ENCODE results near the gene ACTL10.
"Not testable (repeated sequence)": the region's sequence is repeated elsewhere in the genome, so short reads cannot be mapped to it uniquely, and the experiment has no call there.

The ACTL10 gene

DNA sequence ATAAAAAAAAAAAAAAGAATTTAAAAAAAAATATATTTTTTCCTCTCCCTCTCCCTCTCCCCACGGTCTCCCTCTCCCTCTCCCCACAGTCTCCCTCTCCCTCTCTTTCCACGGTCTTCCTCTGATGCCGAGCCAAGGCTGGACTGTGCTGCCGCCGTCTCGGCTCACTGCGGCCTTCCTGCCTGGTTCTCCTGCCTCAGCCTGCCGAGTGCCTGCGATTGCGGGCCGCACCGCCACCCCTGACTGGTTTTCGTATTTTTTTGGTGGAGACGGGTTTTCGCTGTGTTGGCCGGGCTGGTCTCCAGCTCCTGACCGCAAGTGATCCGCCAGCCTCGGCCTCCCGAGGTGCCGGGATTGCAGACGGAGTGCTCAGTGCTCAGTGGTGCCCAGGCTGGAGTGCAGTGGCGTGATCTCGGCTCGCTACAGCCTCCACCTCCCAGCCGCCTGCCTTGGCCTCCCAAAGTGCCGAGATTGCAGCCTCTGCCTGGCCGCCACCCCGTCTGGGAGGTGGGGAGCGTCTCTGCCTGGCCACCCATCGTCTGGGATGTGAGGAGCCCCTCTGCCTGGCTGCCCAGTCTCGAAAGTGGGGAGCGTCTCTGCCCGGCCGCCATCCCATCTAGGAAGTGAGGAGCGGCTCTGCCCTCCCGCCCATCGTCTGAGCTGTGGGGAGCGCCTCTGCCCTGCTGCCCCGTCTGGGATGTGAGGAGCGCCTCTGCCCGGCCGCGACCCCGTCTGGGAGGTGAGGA is 34.1 kb downstream of the ACTL10 start:
- DNase-seq = not testable (repeated sequence)

DNA sequence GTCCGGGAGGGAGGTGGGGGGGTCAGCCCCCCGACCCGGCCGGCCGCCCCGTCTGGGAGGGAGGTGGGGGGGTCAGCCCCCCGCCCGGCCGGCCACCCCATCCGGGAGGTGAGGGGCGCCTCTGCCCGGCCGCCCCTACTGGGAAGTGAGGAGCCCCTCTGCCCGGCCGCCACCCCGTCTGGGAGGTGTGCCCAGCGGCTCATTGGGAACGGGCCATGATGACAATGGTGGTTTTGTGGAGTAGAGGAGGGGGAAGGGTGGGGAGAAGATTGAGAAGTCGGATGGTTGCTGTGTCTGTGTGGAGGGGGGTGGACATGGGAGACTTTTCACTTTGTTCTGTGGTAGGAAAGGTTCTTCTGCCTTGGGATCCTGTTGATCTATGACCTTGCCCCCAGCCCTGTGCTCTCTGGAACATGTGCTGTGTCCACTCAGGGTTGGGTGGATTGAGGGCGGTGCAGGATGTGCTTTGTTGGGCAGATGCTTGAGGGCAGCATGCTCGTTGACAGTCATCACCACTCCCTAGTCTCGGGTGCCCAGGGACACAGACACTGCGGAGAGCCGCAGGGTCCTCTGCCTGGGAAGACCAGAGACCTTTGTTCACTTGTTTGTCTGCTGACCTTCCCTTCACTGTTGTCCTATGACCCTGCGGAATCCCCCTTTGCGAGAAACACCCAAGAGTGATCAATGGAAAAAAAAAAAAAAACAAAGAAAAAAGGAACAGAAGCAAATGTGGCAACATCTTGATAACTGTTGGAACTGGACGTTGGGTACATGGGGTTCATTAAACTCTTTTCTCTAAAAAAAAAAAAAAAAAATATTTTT is 35.1 kb downstream of the ACTL10 start:
- no peak for DNase-seq

- no peak for DNase-seq
These were observed 36.1 kb downstream of the ACTL10 start for GRCh38 chr20:33702861-33703260.

DNA sequence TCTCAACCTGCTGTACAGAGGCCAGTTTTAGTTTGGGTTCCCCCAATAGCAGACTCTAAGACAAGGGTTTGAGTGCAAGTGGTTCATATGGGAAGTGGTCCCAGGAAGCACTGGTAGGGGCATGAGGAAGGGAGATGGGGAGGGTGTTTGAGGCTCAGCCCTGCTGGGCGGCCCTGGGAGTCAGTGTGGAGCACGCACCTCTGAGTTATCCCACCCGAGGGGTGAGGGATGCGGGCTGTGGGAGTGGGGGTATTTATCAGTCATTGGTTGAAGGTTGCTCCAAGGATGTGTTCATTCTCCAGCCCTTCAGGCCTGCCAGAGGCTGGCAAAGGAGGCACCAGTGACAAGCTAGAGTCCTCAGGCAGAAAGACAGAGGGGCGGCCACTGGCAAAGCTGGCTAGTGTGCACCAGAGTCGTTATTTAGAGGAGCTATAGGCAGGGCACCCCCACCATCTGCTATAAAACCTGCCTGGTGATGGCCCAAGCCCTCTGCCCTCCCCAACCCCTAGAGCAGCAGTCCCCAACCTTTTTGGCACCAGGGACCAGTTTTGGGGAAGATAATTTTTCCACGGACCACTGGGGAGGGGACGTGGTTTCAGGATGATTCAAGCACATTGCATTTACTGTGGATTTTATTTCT is 36.9 kb downstream of the ACTL10 start:
- DNase-seq = no peak

DNA sequence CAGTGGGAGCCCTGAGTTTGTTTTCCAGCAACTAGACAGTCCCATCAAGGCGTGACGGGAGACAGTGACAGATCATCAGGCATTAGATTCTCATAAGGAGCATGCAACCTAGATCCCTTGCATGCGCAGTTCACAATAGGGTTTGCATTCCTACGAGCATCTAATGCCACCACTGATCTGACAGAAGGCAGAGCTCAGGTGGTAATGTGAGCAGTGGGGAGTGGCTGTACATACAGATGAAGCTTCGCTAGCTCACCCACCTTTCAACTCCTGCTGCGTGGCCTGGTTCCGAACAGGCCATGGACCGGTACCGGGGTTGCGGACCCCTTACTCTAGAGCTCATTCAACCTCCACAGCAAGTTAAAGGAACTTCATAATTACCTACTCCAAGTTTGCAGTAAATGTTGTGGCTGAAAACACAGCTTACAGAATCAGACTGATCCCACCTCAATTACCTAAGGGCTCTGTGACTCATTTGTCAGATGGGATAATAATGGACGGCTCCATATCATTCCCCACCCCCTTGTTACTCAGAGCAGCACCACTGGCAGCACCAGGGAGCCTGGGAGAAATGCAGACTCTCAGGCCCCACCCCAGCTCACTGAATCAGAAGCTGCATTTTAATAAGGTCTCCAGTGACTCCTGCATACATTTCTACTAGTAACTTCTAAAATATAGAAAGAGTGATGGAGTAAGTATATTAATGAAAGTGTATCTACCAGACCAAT is 37.6 kb downstream of the ACTL10 start:
- no peak for DNase-seq

- DNase-seq = no peak
These were observed 40.9 kb downstream of the ACTL10 start for GRCh38 chr20:33707668-33708067.

DNA sequence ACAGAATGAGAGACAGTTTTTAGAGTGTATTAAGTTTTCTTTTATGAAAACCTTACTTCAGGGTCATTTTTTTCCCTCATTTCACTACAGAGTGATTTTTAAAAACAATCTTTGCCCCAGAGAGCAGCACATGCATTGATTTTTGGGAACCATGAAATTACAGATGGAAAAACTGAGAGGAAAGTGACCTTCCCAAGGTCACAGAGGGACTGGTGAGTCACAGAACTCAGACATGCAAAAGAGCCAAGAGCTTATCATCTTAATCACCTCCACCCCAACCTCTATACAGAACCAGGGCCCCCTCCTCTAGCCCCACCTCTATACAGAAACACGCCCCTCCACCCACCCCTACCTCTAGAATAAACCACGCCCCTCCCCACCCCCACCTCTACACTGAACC is 42.7 kb downstream of the ACTL10 start:
- no peak for DNase-seq

DNA sequence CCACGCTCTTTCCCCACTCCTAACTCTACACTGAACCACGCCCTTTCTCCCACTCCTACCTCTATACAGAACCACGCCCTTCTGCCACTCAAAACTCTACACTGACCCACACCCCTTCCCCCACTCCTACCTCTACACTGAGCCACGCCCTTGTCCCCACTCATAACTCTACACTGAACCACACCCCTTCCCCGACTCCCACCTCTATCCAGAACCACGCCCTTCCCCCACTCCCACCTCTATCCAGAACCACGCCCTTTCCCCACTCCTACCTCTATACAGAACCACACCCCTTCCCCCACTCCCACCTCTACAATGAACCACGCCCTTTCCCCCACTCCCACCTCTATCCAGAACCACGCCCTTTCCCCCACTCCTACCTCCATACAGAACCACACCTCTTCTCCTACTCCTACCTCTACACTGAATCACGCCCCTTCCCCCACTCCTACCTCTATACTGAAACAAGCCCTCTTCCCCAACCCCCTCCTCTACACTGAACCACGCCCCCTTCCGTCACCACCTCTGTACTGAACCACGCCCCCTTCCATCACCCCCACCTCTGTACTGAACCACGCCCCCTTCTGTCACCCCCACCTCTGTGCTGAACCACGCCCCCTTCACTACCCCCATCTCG is 43.3 kb downstream of the ACTL10 start:
- DNase-seq = no peak

DNA sequence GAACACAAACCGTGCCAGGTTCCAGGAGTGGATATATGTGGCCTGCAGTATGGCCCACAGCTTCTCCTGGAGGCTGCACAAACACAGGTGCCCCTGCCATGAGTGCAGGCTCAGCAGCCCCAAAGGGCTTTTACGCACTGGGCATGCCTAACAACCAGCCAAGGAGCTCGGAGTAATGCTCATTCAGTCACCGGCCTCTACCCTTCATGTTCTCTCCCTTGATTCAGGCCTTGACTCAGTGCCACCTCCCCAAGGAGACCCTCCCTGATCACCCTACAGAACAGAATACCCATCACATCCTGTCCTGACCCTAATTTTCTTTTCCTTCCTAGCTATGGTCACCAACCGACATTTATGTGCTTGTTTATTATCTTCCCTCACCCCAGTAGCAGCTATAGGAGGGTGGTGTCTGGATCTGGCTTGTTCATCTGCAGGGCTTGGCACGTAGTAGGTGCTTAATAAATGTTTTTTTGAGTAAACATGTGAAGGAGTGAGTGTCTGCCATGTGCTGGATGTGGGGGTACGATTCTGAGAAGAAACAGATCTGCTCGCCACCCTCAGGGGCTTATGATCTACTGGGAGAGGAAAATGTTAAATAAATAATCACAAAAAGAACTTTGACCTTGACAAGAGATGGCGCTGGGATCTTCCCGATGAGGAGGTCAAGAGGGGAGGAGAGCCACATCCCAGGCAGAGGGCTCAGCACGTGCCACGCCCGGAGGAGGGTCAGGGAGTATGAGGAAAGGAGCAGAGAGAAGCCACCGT is 44.1 kb downstream of the ACTL10 start:
- no peak for DNase-seq

DNA sequence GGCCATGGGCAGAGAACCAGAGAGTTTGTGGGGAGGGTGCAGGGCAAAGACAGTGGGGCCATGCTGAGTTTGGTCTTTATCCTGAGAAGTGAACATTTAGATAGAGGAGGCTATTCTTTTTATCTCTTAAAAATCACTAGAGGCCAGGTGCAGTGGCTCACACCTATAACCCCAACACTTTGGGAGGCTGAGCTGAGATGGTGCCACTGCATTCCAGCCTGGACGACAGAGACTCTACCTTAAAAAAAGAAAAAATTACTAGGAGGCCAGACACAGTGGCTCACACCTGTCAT is 44.6 kb downstream of the ACTL10 start:
- DNase-seq = no peak

DNA sequence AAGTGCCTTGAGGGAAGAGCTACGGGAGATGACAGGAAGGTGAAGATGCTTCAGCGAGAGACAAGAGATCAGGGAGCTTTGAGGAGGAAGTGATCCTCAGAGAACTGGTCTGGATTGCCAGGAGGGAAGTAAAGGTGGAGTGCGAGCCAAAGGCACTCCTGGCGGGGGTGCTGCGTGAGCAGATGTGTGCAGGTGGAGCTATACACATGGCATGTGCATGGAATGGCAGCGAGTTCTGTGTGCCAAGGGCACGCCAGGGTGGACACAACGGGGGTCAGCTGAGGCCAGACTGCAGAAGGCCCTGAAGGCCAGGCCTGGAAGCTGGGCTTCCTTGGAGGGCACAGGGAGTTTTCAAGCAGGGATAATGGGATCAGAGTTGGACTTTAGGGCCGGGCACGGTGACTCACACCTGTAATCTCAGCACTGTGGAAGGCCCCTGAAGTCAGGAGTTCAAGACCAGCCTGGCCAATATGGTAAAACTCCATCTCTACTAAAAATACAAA is 47.2 kb downstream of the ACTL10 start:
- DNase-seq = no peak

- DNase-seq = no peak
These were observed 49.8 kb downstream of the ACTL10 start for GRCh38 chr20:33716498-33716897.
